C4-2B (cell line): ENCODE data around the gene RNU6-9.

ENCODE experiments used
- CTCF ChIP-seq: fragments of 450-650 bp; conservative IDR thresholded peaks from 2 replicates; pipeline ENCODE4 v1.5.1; 2017; ENCODE audit warnings: mild to moderate bottlenecking
- ZFX ChIP-seq: fragments of 450-650 bp; IDR thresholded peaks from 2 replicates; pipeline ENCODE4 v1.6.1; 2017

GRCh38 chr19:889662-890295, 3.5 kb upstream of the RNU6-9 start:
- TF ChIP-seq CTCF: no peak
- no peak for TF ChIP-seq ZFX
